DND-41 (cell line): ENCODE data around the gene SCAMP1.

Source experiments
- EZH2 ChIP-seq: IDR thresholded peaks from 3 replicates; pipeline ENCODE4 v1.6.1; 2012; ENCODE audit warnings: borderline replicate concordance, low read depth, mild to moderate bottlenecking, moderate library complexity, low read length, inconsistent platforms; ENCODE audit not compliant: severe bottlenecking
- TF ChIP-seq, protein P1 (sequence below): IDR thresholded peaks from 2 replicates; pipeline ENCODE4 v1.5.1; 2012; ENCODE audit warnings: borderline replicate concordance, low read length, moderate library complexity, mild to moderate bottlenecking; ENCODE audit not compliant: poor library complexity, severe bottlenecking; ENCODE audit errors: extremely low read depth

DNA sequence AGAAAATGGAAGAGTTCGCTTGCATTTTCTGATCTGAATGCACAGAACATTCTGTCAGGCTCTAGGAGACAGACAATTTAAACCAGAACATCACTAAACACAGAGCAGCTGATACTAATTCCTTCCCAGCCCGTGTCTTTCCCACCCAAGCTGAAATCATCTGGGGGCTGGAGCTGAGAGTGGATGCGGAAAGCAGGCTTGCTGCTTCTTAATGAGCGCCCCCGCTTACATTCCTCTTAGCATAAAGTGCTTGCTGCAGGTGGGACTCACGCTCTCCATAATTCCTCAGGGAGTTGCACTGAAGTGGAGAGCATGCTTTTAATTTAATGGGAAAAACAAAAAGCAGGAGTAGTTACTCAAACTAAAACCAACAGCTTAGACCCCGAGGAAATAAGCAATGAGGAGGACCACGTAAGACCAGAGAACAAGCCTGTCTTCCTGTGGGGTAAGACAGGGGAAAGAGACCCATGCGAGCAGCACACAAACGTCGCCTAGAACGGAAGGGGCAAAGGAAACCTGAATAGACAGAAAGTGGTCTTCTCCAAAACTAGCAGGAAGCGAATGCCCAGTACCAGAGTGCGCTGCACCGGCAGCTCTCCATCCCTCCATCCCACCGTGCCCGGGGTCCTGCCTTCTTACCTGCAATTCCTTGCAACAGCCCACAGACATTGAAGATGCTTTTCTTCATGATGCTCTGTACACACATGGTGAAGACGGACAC, 148.9 kb downstream of the SCAMP1 start:
- TF ChIP-seq, protein P1, sequence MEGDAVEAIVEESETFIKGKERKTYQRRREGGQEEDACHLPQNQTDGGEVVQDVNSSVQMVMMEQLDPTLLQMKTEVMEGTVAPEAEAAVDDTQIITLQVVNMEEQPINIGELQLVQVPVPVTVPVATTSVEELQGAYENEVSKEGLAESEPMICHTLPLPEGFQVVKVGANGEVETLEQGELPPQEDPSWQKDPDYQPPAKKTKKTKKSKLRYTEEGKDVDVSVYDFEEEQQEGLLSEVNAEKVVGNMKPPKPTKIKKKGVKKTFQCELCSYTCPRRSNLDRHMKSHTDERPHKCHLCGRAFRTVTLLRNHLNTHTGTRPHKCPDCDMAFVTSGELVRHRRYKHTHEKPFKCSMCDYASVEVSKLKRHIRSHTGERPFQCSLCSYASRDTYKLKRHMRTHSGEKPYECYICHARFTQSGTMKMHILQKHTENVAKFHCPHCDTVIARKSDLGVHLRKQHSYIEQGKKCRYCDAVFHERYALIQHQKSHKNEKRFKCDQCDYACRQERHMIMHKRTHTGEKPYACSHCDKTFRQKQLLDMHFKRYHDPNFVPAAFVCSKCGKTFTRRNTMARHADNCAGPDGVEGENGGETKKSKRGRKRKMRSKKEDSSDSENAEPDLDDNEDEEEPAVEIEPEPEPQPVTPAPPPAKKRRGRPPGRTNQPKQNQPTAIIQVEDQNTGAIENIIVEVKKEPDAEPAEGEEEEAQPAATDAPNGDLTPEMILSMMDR, result no peak
- no peak for TF ChIP-seq EZH2
